HG02884 (cell line): ENCODE measurements around the gene KATNBL1.
A peak's percentile ranks its signal among the peaks of the same experiment; 100 is the strongest.

ENCODE experiments used
- ATAC-seq: cut with Tn5 transposase; IDR thresholded peaks from one replicate; pipeline ENCODE4 v1.9.1; 2021; ENCODE audit warnings: mild to moderate bottlenecking, moderate library complexity; ENCODE audit not compliant: unreplicated experiment

KATNBL1 gene, protein sequence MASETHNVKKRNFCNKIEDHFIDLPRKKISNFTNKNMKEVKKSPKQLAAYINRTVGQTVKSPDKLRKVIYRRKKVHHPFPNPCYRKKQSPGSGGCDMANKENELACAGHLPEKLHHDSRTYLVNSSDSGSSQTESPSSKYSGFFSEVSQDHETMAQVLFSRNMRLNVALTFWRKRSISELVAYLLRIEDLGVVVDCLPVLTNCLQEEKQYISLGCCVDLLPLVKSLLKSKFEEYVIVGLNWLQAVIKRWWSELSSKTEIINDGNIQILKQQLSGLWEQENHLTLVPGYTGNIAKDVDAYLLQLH

GRCh38 chr15:34209421-34210282 is at the start of gene KATNBL1:
KATNBL1 (minus strand) TSS chr15:34210096; CDS start chr15:34163676, 46,420 bp downstream.
- ATAC-seq: peak; percentile 91

- no peak for ATAC-seq
Observed at GRCh38 chr15:34259566-34259965, 49.7 kb upstream of the KATNBL1 start.

- no peak for ATAC-seq
Observed at GRCh38 chr15:34258151-34258550, 48.3 kb upstream of the KATNBL1 start.

DNA sequence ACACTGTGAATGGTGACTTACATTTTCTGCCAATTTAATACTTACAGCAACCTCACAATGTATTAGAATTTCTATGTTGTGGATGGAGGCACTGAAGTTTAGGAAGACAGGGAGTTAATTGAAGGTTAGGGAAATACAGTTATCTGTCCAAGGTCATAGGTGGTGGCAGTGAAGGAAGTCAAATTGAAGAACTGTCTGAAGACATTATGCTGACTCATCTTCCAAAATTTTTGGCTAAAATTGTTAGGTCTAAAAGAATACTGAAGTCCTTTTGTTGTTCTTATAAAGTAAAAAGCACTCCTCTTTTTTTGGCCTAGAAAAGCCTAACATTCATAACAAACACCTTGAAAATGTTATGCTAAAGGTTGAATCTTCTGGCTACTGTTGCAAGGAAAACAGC is 42.6 kb upstream of the KATNBL1 start:
- no peak for ATAC-seq

- no peak for ATAC-seq
Observed at GRCh38 chr15:34248190-34248589, 38.3 kb upstream of the KATNBL1 start.

DNA sequence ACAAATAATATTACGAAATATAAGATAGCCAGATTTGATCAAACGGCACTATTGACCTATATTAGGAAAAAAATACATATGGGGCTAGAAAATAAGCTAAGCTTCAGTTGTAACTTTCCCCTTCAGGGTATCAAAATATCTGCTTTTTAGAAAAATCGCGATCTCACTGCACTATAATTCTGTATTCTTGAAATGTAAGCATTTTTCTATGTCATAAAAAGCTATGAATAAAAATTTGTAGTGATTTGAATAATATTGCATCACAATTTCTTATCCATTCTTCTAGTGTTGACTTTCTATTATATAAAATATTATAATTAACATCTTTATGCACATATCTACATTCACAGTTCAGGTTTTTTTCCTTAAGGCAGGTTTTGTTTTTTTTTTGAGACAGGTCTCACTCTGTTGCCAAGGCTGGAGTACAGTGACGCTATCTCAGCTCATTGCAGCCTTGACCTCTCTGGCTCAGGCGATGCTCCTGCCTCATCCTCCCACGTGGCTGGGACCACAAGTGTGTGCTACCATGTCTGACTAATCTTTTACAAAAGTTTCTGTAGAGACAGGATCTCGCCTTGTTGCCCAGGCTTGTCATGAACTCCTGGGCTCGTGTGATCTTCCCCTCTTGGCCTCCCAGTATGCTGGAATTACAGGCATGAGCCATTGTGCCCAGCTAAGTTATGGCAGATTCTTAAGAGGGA is 36.5 kb upstream of the KATNBL1 start:
- no peak for ATAC-seq

DNA sequence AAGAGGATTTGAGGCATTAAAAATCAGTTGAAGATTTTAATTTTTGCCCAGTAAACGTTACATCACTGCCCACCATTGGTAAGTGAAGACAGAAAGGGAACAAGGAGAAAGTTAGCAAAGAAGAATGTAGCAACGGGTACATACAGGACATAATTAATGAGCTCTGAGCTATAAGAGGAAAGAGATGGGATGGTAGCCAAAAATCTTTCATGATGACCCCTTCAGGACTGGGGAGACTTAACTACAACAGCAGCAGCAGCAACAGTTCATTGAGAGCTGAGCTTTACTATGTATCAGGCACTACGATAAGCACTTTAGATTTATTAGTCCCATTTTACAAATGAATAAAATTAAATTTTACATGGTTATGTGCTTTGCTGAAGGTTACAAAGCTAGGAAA is 33.3 kb upstream of the KATNBL1 start:
- no peak for ATAC-seq

- ATAC-seq: no peak
Observed at GRCh38 chr15:34242331-34242710, 32.4 kb upstream of the KATNBL1 start.

DNA sequence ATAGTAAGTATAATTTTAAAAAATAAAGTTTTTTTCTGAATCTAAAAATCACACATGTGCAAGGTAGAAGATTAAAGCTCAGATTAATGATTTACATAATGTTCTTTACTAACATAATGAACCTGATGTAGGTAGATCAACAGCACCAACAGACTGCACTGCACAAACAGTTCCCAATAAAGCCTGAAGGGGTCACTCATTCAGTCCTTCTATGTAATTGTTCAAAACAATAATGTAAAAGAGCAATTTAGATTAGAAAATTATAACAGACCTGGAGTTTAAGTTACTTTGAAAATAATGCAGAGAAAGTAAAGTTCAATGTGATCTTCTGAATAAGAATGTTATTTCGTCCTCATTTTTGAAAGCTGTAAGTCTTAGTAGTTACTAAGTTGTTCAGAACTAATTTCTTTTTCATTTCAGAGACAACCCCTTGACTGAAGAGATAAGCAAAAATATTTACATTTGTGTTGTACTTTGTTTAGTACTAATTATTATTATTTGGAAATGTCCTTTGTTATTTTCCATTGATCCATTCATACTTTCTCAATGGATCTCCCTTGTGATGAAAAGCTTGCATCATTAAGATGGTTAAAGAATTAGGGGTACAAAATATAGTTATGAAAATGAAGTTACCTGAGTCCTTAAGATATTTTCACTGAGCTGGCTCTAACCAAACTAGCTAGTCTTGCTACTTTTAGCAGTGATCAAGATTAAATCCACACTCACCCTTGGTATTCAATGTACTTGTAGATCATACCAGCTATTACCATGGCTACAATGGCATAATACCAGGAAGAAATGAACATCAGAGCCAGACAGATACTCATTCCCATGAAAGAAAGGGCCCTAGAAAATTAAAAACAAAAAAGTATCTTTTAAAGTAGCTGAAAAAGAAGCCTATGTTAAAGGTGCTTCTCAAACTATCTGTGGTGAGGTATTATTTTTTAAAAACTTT is 31.8 kb upstream of the KATNBL1 start:
- no peak for ATAC-seq

- no peak for ATAC-seq
Observed at GRCh38 chr15:34240537-34240936, 30.6 kb upstream of the KATNBL1 start.

DNA sequence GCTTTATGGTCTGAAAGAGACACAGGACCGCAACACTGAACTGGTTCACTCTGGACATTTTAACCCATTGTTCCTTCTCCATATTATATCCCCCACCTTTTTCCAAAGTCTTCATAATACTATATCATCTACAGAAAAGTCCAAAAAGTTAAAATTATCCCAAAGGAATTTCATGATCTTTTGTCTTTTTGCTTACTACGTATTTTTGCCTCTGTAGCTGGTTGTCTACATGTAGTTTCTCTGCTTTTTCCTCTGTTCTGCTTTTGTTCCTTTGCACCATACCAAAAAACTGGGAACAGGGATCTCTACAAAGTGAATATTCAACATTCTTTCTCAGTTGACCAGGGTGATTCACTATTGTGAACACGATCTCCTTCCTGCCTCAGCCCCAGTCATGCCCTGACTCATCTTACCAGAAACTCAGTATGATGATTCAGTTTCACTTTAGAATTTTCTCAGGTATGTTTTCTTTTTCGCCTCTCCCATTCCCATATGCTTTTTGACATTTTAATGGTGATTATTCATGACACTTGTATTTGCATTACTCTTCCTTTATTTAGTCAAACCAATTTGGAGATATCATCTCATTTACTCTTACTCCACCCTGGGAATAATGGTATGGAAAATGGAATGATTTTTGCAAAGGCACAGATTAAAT is 29.4 kb upstream of the KATNBL1 start:
- no peak for ATAC-seq

- no peak for ATAC-seq
Observed at GRCh38 chr15:34233614-34234013, 23.7 kb upstream of the KATNBL1 start.

DNA sequence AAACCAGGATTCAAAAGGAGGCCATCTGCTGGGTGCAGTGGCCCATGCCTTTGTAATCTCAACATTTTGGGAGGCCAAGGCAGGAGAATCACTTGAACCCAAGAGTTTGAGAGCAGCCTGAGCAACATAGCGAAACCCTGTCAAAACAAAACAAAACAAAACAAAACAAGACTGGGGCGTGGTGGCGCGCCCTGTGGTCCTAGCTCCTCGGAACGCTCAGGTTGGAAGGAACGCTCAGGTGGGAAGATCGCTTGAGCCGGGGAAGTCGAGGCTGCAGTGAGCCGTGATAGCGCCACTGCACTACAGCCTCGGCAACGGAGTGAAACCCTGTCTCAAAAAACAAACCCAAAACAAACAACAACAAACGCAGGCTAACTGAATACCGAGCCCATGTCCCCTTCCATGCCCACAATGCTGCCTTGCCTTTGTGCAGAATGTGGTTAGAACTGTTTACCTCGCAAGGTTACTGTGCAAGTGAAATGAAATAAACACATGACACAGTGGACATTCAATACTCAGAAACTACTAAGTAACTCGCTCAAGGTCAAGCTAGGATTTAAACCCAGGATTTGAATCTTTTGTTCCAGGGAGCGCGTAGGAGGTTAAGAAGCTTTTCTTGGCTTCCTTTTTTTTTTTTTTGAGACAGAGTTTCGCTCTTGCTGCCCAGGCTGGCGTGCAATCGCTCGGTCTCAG is 14.2 kb upstream of the KATNBL1 start:
- ATAC-seq: no peak

DNA sequence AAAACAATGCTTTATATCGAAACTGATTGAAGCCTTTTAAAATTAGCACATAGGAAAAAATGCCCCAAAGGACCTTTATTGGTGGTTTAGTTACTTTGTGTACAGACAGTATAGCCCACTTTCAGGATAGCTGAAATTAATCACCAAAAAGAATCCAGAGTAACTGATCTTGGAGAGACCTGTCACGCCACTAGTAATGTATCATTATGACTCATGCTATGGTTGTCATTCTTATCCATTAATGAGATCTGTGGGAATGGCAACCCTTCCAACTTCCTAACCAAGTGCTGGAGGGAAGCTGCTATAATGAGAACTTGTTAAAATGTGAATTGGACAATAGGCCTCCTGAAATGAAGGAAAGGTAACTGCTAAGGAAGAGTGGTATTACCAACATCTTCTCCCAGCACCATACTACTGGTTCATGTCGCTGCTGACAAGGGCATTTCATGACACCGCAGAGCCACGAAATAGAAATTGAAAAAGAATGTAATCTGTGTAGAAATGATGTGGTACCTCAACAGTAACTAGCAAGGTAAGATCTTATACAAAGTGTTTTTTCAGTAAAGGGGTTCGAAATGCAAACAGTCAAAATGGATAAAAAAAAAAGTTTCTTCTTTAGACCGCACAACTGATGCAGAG is 7.8 kb upstream of the KATNBL1 start:
- ATAC-seq: no peak

DNA sequence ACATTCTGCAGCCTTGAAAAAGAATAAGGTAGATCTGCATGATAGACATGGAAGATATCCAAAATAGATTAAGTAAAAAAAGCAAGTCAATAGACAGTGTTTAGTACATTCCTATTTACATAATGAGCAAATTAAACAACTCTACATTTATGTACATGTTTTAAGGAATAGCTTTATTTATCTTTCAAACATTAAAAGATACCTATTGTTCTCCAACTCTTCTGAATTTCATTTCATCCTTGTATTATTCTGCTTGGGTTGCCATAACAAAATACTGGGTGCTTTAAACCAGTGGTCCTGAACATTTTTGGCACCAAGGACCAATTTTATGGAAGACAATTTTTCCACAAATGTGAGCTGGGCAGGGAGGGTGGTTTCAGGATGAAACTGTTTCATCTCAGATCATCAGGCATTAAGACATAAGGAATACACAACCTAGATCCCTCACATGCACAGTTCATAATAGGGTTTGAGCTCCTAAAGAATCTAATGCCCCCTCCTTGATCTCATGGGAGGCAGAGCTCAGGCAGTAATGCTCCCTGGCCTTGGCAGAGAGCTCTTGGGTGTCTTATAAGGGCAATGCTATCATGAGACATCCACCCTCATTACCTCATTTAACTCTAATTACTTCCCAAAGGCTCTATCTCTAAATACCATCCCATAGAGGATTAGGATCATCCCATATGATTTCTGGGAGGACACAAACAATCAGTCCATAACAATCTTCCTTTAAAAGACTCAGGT is 6.8 kb upstream of the KATNBL1 start:
- no peak for ATAC-seq

DNA sequence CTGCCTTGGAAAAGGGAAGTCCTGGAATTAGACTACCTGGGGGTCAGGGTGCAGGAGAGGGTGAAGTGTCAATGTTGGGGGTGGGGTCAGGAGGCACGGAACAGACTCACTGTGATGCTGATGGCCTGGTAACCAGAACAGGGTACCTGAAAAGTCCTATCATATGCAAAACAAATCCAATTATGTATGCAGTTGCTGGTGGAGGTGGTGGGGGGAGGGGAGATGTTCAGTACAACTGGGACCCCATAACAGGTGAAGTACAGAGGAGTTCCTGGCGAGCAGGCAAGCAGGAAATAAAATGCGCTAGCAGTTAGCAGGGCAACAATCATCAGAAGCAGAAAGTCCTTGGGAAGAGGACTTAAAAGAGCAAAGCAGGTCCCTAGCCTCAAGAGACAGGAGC is 4.2 kb upstream of the KATNBL1 start:
- no peak for ATAC-seq

GRCh38 chr15:34213690-34214089 is 3.8 kb upstream of the KATNBL1 start:
- ATAC-seq: no peak

DNA sequence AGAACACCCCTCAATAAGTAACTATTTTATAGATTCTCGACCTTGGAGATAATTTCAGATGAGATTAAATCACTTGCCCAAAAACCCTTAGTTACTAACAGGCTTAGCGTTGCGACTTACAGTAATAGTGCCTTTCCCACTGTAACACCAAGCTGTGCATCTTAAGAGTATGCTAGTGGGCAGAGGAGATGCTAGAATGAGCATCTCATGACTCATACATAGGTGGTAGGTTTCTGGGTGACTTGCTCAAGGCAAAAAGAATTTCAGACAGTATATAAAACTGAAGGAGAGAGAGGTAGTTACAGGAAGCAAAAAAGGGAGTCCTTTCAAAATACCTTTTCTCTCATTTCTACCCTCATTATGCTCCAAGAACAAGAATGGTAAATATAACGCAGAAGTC is 3.9 kb downstream of the KATNBL1 start:
- no peak for ATAC-seq
